PC-3 (cell line): Measurements from ENCODE around the gene GPC6. TPM values are rescaled to one million over a fixed set of nuclear protein-coding genes. Genes with fewer than 3 reads are reported as not detected.
A peak's percentile ranks its signal among the peaks of the same experiment; 100 is the strongest.
"Not testable (repeated sequence)": the region's sequence is repeated elsewhere in the genome, so short reads cannot be mapped to it uniquely, and the experiment has no call there.

Source experiments
- ATAC-seq: fragments of 200-7000 bp; cut with Tn5 transposase; 2 replicates; pipeline ENCODE4 v1.9.1; 2020; ENCODE audit warnings: mild to moderate bottlenecking, moderate library complexity
- BruUV-seq: library from RNA; stranded (reverse); fragments of 400-500 nt; replicated peaks from 2 replicates; lab custom pipeline; 2021; lab: Mats Ljungman, UMichigan
- CTCF ChIA-PET: fragments of 300-600 bp; sonication (Branson Sonifier 250); formaldehyde crosslinking; loops from one replicate; lab custom pipeline; 2022; ENCODE audit warnings: antibody characterized with exemption; lab: Charles Lee
- POLR2A ChIA-PET: fragments of 300-600 bp; sonication (Branson Sonifier 250); formaldehyde crosslinking; loops from one replicate; lab custom pipeline; 2022; ENCODE audit warnings: antibody characterized with exemption; ENCODE audit not compliant: unreplicated experiment; lab: Charles Lee
- DNase-seq: peaks from one replicate; pipeline ENCODE4 v3.0.0-alpha.2; 2015
- H2AFZ ChIP-seq: fragments of 300-600 bp; sonication (generic); 2 replicates; pipeline ENCODE4 v1.6.0; 2016; ENCODE audit warnings: antibody characterized with exemption, low read length
- H3F3A ChIP-seq: fragments of 300-600 bp; sonication (generic); one replicate; pipeline ENCODE4 v1.6.0; 2017; ENCODE audit warnings: antibody characterized with exemption, low read length, control low read depth, mild to moderate bottlenecking; ENCODE audit not compliant: unreplicated experiment
- H3K27ac ChIP-seq: fragments of 300-600 bp; sonication (generic); 2 replicates; pipeline ENCODE4 v1.5.1; 2016; ENCODE audit warnings: mild to moderate bottlenecking, low read length
- H3K27me3 ChIP-seq: fragments of 300-600 bp; sonication (generic); 2 replicates; pipeline ENCODE4 v1.6.1; 2016; ENCODE audit warnings: low read length, mixed read lengths
- H3K36me3 ChIP-seq: fragments of 300-600 bp; sonication (generic); 2 replicates; pipeline ENCODE4 v1.6.1; 2016; ENCODE audit warnings: low read depth, mixed run types, low read length, mixed read lengths
- H3K4me1 ChIP-seq: fragments of 300-600 bp; sonication (generic); 2 replicates; pipeline ENCODE4 v1.5.1; 2016; ENCODE audit warnings: low read length; ENCODE audit not compliant: insufficient read depth
- H3K4me2 ChIP-seq: fragments of 300-600 bp; sonication (generic); 2 replicates; pipeline ENCODE4 v1.6.0; 2016; ENCODE audit warnings: low read length
- H3K4me3 ChIP-seq: fragments of 300-600 bp; sonication (generic); 2 replicates; pipeline ENCODE4 v1.5.1; 2016; ENCODE audit warnings: mild to moderate bottlenecking, low read length, mixed read lengths
- H3K79me2 ChIP-seq: fragments of 300-600 bp; sonication (generic); 2 replicates; pipeline ENCODE4 v1.6.1; 2017; ENCODE audit warnings: low read length, mixed read lengths
- H3K9ac ChIP-seq: fragments of 300-600 bp; sonication (generic); 2 replicates; pipeline ENCODE4 v1.6.0; 2016; ENCODE audit warnings: mild to moderate bottlenecking, low read length
- H3K9me2 ChIP-seq: fragments of 300-600 bp; sonication (generic); replicated peaks from 2 replicates; pipeline ENCODE4 v1.6.1; 2016; ENCODE audit warnings: mixed run types, low read length, mixed read lengths
- H3K9me3 ChIP-seq: fragments of 300-600 bp; sonication (generic); 2 replicates; pipeline ENCODE4 v1.6.1; 2016; ENCODE audit warnings: low read length, mixed read lengths
- H4K20me1 ChIP-seq: fragments of 300-600 bp; sonication (generic); 2 replicates; pipeline ENCODE4 v1.6.1; 2016; ENCODE audit warnings: low read length, mixed read lengths
- CTCF ChIP-seq: fragments of 300-600 bp; sonication (generic); conservative IDR thresholded peaks from 2 replicates; pipeline ENCODE4 v1.5.1; 2017; ENCODE audit warnings: antibody characterized with exemption, low read depth, mild to moderate bottlenecking, low read length
- EZH2 ChIP-seq: fragments of 300-600 bp; sonication (generic); IDR thresholded peaks from one replicate; pipeline ENCODE4 v1.6.1; 2017; ENCODE audit warnings: antibody characterized with exemption, mild to moderate bottlenecking, low read length; ENCODE audit not compliant: unreplicated experiment
- EZH2phosphoT487 ChIP-seq: fragments of 300-600 bp; sonication (generic); IDR thresholded peaks from 2 replicates; pipeline ENCODE4 v1.6.1; 2018; ENCODE audit warnings: mild to moderate bottlenecking, antibody characterized with exemption, low read length, borderline replicate concordance
- intact Hi-C: fragments of 100-400 bp; cut with micrococcal nuclease; formaldehyde crosslinking; loops from 2 replicates; pipeline ENCODE4 v1.9.0; 2023
- total RNA-seq: library from RNA; depleted of rRNA; stranded (reverse); fragments of >200 nt; gene quantifications from 2 replicates; pipeline ENCODE4 v1.2.3, GENCODE V29; 2014

The GPC6 gene
- total RNA-seq, 1 experiment from 2014 or later, result 3.5 TPM

DNA sequence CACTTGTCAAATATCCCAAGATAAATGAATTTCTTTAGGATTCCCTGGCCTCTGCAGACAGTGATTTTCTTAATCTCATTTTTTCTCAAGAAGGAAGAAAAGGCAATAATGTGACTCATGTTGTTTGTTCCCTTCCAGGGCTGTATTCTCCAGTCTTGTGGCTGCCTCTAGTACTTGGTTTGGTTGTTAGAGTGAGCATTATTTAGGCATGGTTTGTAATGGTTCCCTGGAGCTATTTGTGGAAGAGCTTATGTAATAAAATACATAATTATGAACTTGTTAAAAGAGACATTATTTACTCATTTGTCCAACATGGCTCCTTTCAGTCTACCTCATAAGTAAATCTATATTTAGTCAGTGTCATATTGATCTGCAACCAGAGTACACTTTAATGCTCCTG is 982.5 kb downstream of the GPC6 start:
- ATAC-seq, result peak; percentile 99
- Histone ChIP-seq H3K9me3 (no peaks in the 10 kb centered on the region), H3K36me3 (no peaks in the 10 kb centered on the region), H3K9me2 (no peaks in the 10 kb centered on the region), H3K4me1 (peaks cover 4% of the 10 kb centered on the region), H2AFZ (no peak overlapping the region), H3K27me3 (no peaks in the 10 kb centered on the region), H3K27ac (no peak overlapping the region), H4K20me1 (no peaks in the 10 kb centered on the region), H3K9ac (no peak overlapping the region), H3K79me2 (no peaks in the 10 kb centered on the region), H3K4me3 (no peak overlapping the region), H3F3A (no peaks in the 10 kb centered on the region), H3K4me2 (0 out of 2 replicates have a peak overlapping the region, but pooled peaks have one; percentile 20)
- BruUV-seq, result no TSS peak
- peak; percentile 64 for DNase-seq
- no peak for TF ChIP-seq EZH2
- no peak for TF ChIP-seq EZH2phosphoT487
- no peak for TF ChIP-seq CTCF
- CTCF ChIA-PET, result no interaction called here
- POLR2A ChIA-PET, result no interaction called here
- intact Hi-C loops, result loop anchor here (1.0 kb wide), 1 partner anchor 96 kb away; no protein-coding TSS in a partner anchor

GRCh38 chr13:94209913-94210312 is 983.3 kb downstream of the GPC6 start:
- H3K9me2 ChIP-seq, H3F3A ChIP-seq, POLR2A ChIA-PET, CTCF ChIA-PET, H3K79me2 ChIP-seq, H3K27ac ChIP-seq, H3K4me2 ChIP-seq, H2AFZ ChIP-seq, H3K9me3 ChIP-seq, H3K36me3 ChIP-seq, H3K4me3 ChIP-seq, H3K9ac ChIP-seq, H4K20me1 ChIP-seq, DNase-seq, ATAC-seq, BruUV-seq, H3K27me3 ChIP-seq, H3K4me1 ChIP-seq: not testable (repeated sequence)
- intact Hi-C loops, result loop anchor here (1.0 kb wide), 1 partner anchor 95 kb away; no protein-coding TSS in a partner anchor

DNA sequence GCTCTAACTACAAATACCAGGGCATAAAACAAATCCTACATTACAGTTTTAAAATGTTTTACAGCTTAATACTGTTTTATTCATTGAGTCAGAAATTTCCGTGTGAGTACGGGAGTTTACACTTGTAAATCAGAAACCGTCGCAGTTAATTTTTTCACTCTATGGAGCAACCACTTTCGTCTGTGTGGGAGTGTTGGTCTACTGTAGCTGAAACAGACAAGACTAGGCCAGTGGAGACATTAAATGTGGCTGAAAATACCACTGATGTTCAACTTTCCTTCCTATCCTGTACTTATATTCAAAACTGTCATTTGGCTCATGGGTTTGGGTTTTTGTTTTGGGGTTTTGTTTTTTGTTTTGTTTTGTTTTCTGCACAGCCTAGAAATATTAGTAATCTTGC is 984.2 kb downstream of the GPC6 start:
- TF ChIP-seq CTCF, result no peak
- no peak for TF ChIP-seq EZH2
- TF ChIP-seq EZH2phosphoT487, result no peak
- no peak for ATAC-seq
- ChIA-PET POLR2A (no interaction called here), CTCF (no interaction called here)
- BruUV-seq, result no TSS peak
- H2AFZ ChIP-seq, result no peak overlapping the region
- no peak for DNase-seq
- H3F3A ChIP-seq, result no peaks in the 10 kb centered on the region
- no peaks in the 10 kb centered on the region for H4K20me1 ChIP-seq
- H3K36me3 ChIP-seq, result no peaks in the 10 kb centered on the region
- H3K4me3 ChIP-seq, result no peak overlapping the region
- H3K79me2 ChIP-seq, result no peaks in the 10 kb centered on the region
- no peak overlapping the region for H3K9ac ChIP-seq
- H3K27ac ChIP-seq, result no peak overlapping the region
- H3K4me2 ChIP-seq, result no peak overlapping the region
- no peaks in the 10 kb centered on the region for H3K9me2 ChIP-seq
- H3K27me3 ChIP-seq, result no peaks in the 10 kb centered on the region
- H3K9me3 ChIP-seq, result no peaks in the 10 kb centered on the region
- intact Hi-C loops, result no loop called here
- peaks cover 4% of the 10 kb centered on the region for H3K4me1 ChIP-seq
